RWPE1 (cell line): ENCODE results near the gene ZFPL1.

Experiments
- CTCF ChIA-PET: fragments of 350-600 bp; sonication (Branson Sonifier 250); formaldehyde crosslinking; extraction: SDS; loops from one replicate; lab custom pipeline; 2021; lab: Yijun Ruan, JAX
- POLR2A ChIA-PET: fragments of 400-600 bp; formaldehyde crosslinking; extraction: SDS; loops from one replicate; lab custom pipeline; 2020; ENCODE audit warnings: antibody characterized with exemption; ENCODE audit not compliant: low non-redundant PET; lab: Yijun Ruan, JAX
- DNase-seq: peaks from one replicate; pipeline ENCODE4 v3.0.0; 2012; ENCODE audit warnings: low spot score
- H3K27ac ChIP-seq: fragments of 450-650 bp; 2 replicates; pipeline ENCODE4 v1.5.1; 2017
- TF ChIP-seq, protein P1 (sequence below): fragments of 450-650 bp; conservative IDR thresholded peaks from 2 replicates; pipeline ENCODE4 v1.5.1; 2017; ENCODE audit warnings: low read depth, mild to moderate bottlenecking

The ZFPL1 gene

DNA sequence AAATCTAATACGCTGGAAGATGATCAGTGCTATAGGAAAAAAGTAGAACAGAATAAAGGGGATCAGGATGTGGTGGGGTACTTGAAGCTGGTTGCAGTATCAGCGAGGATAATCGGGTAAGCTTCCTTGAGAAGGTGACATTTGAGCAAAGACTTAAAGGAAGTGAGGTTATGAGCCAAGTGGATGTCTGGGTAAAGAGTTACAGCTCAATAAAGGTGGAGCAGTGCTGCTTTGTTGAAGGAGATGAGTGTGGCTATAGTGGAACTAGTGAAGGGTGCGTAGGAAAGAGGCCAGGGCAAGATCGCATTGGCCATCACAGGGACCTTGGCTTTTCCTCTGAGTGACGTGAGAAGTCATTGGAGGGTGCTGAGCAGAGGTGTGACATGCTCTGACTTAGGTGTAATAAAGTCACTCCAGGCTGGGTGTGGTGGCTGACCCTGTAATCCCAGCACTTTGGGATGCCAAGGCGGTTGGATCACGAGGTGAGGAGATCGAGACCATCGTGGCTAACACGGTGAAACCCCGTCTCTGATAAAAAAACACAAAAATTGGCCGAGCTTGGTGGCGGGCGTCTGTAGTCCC is 52.6 kb downstream of the ZFPL1 start:
- CTCF ChIA-PET: interaction anchor here (0.6 to 0.9 kb wide), 2 partner anchors 14 to 44 kb away, joined by 3 read pairs; no protein-coding TSS in a partner anchor
- POLR2A ChIA-PET: interaction anchor here (2.2 kb wide), 1 partner anchor 14 kb away, joined by 9 read pairs; the partner anchor contains the start of genes FAU and MRPL49
- H3K27ac ChIP-seq: no peak overlapping the region
- no peak for DNase-seq
- TF ChIP-seq, protein P1, sequence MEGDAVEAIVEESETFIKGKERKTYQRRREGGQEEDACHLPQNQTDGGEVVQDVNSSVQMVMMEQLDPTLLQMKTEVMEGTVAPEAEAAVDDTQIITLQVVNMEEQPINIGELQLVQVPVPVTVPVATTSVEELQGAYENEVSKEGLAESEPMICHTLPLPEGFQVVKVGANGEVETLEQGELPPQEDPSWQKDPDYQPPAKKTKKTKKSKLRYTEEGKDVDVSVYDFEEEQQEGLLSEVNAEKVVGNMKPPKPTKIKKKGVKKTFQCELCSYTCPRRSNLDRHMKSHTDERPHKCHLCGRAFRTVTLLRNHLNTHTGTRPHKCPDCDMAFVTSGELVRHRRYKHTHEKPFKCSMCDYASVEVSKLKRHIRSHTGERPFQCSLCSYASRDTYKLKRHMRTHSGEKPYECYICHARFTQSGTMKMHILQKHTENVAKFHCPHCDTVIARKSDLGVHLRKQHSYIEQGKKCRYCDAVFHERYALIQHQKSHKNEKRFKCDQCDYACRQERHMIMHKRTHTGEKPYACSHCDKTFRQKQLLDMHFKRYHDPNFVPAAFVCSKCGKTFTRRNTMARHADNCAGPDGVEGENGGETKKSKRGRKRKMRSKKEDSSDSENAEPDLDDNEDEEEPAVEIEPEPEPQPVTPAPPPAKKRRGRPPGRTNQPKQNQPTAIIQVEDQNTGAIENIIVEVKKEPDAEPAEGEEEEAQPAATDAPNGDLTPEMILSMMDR: no peak
